Measurements from ENCODE around the gene KCNH3.

- no peak for TF ChIP-seq POLR2A (IDR thresholded peaks at IDR 0.05)
- no peak for TF ChIP-seq CTCF (IDR thresholded peaks at IDR 0.05)
These were observed 48.5 kb downstream of the KCNH3 start for GRCh38 chr12:49587174-49587908.

Data from Peyer's patch (tissue), 4 donors.